M059J (cell line): ENCODE measurements around the gene CASP6. TPM values are rescaled to one million over a fixed set of nuclear protein-coding genes. Genes with fewer than 3 reads are reported as not detected.
A peak's percentile ranks its signal among the peaks of the same experiment; 100 is the strongest.
"Not testable (repeated sequence)": the region's sequence is repeated elsewhere in the genome, so short reads cannot be mapped to it uniquely, and the experiment has no call there.

ENCODE experiments used
- DNase-seq: peaks from one replicate; pipeline ENCODE4 v3.0.0-alpha.2; 2012; ENCODE audit warnings: low read depth
- total RNA-seq: library from RNA; depleted of rRNA; stranded (reverse); fragments of >200 nt; shearing (Covaris generic); gene quantifications from 2 replicates; pipeline ENCODE4 v1.2.3, GENCODE V29; 2014

CASP6 gene
- total RNA-seq, 1 experiment from 2014 or later: 54.1 TPM

- peak; percentile 74 for DNase-seq
These were observed 17.8 kb upstream of the CASP6 start for GRCh38 chr4:109721033-109721432.

- DNase-seq: no peak
These were observed 16.4 kb upstream of the CASP6 start for GRCh38 chr4:109719604-109720003.

- DNase-seq: no peak
These were observed 15.5 kb upstream of the CASP6 start for GRCh38 chr4:109718759-109719158.

DNA sequence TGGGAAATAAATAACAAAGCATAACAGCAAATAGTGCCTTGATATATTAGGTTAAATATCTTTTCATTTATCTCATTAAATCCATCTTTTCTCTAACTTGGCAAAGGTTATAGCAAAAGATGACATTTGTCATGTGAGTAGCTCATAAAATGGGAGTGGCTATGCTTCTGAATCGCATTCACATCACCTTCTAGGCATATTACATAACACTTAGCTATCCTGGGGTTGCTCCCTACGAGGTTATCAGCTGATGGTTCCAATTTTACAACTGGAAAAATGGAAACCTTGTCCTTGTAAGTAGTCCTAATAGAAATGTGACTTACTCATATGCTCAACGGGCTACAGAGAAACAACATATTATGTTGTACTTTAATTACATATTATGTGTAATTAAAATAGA lies 10.3 kb upstream of the CASP6 start:
- no peak for DNase-seq

DNA sequence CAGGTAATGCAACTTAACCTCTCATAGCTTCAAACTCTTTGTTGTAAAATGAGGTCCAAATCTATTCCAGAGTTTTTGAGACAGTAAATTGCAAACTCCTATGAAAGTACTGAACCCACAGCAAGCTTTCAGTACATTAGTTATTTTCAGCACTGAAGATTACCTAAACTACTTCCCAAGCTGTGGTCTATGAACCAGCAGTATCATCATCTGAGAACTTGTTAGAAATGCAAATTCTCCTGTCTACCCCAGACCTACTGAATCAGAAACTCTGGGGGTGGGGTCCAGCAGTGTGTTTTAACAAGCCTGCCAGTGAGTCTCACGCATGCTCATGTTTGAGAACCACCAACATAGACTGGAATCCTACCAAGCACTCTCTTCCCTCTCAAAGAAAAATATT lies 5.7 kb upstream of the CASP6 start:
- no peak for DNase-seq

- no peak for DNase-seq
These were observed 5.2 kb upstream of the CASP6 start for GRCh38 chr4:109708435-109708834.

GRCh38 chr4:109703664-109704361 lies 568 bp upstream of the CASP6 start:
- no peak for DNase-seq

DNA sequence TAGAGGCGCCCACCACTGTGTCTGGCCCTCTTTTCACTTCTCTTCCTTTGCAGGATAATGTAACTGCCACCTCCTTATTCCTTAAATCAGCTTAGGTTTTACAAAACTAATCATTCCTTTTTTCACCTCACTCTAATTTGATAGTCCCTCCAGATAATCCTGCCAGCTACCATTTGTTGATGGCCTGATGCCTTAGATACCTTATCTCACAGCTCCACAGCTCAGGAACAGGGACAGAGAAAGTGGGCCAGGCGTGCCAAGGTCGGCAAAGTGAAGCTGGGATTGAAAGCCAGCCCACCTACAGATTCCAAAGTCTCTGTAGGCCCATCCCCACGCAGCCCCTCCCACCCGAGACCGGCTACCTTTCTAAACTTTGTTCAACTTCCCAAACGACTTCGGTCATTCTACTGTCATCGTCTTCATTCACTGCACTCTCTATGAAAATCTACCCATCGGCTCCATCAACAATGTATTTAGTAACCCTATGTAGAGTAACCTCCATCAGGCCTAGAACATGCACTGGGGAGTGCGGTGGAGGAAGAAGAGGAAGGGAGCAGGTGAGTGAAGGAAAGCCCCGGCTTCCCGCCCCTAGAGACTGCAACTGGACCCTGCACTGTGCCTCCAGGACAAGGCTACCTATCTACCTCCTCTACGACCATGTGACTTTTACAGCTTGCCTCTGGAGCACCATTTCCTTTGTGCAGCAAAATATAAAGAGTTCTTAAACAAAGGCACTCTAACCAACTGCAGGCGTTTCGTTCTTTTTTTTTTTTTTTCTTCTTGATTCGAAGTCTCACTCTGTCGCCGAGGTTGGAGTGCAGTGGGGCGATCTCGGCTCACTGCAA lies 1.5 kb downstream of the CASP6 start:
- DNase-seq: no peak

DNA sequence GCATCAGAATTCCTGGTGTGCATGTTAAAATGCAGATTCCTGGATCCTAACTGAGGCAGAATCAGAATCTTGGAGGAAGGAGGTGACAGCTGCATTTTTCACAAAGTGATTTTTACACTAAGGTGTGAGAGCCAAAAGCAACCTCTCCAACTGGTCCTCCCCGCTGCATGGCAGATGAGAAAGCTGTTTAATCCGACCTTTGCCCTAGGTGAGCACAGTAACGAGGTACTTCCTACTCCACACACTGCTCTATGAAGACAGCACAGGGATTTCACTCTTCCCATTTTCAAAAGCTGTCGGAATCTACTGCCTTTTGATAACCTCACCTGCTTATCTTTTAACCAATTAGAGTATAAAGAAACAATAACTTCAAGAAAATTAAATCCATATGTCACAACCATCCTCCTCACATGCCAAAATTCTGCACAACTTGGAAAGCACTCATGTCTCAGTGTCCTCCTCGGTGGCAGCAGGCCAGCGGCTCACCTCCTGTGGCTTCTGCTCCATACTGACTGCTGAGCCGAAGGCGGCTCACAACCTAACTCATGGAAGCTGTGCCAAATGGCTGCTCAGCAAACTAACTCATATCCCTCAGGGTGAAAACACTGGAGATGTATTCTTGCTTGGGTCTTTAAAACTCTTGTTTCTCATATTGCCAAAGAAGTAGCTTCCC lies 3.6 kb downstream of the CASP6 start:
- no peak for DNase-seq

- DNase-seq: no peak
These were observed 4.6 kb downstream of the CASP6 start for GRCh38 chr4:109698656-109699055.

- peak; percentile 35 for DNase-seq
These were observed 11.8 kb downstream of the CASP6 start for GRCh38 chr4:109691411-109691920.

GRCh38 chr4:109690690-109691410 lies 12.4 kb downstream of the CASP6 start:
- no peak for DNase-seq

- no peak for DNase-seq
These were observed 18.5 kb downstream of the CASP6 start for GRCh38 chr4:109684727-109685126.

DNA sequence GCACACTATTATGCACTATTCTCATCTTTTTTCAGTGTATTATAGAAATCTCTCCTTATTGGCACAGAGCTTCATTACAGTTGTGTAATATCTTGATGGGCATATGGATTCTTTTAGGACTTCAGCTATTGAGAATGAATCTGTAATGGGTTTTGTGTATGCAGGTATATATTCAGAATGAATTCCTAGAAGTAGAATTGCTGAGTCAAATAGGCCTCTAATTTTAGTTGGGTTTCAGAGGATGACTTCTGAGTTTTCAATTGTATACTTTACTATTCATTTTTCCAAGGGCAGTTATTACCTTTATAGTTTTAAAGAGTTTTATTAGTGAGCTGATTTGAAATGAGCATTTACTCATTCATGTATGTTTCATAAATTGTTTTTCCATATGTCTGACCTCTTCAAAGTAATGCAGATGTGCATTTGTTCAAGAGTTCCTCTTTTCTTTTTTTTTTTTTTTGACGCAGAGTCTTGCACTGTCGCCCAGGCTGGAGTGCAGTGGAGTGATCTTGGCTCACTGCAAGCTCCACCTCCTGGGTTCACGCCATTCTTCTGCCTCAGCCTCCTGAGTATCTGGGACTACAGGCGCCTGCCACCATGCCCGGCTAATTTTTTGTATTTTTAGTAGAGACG lies 19.5 kb downstream of the CASP6 start:
- no peak for DNase-seq

- DNase-seq: no peak
These were observed 20.4 kb downstream of the CASP6 start for GRCh38 chr4:109682875-109683274.

- DNase-seq: not testable (repeated sequence)
These were observed 24.3 kb downstream of the CASP6 start for GRCh38 chr4:109678925-109679324.

DNA sequence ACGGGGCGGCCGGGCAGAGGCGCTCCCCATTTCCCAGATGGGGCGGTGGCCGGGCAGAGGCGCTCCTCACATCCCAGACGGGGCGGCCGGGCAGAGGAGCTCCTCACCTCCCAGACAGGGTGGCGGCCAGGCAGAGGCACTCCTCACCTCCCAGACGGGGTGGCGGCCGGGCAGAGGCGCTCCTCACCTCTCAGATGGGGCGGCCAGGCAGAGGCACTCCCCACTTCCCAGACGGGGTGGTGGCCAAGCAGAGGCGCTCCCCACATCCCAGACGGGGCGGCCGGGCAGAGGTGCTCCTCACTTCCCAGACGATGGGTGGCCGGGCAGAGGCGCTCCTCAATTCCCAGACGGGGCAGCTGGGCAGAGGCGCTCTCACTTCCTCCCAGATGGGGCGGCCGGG lies 24.8 kb downstream of the CASP6 start:
- not testable (repeated sequence) for DNase-seq

- DNase-seq: no peak
These were observed 26.4 kb downstream of the CASP6 start for GRCh38 chr4:109676886-109677285.

DNA sequence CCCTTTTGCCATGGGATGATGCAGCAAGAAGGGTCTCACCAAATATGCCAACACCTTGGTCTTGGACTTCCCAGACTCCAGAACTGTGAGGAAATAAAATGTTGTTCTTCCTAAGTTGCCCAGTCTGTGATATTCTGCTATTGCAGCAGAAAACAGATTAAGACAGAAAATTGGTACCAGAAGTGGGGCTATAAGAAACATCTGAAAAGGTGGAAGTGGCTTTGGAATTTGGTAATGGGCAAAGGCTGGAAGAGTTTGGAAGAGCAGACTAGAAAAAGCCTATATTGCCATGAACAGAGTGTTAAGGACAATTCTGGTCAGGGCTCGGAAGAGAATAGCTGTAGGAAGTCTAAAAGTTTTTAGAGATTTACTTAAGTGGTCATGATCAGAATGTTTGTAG lies 27.4 kb downstream of the CASP6 start:
- no peak for DNase-seq

- no peak for DNase-seq
These were observed 28.1 kb downstream of the CASP6 start for GRCh38 chr4:109675181-109675580.

GRCh38 chr4:109673303-109673702 lies 29.9 kb downstream of the CASP6 start:
- no peak for DNase-seq
